Non-pigmented ciliary epithelial cell (primary cell): ENCODE data around the gene RIOK3.
"Not testable (repeated sequence)": the region's sequence is repeated elsewhere in the genome, so short reads cannot be mapped to it uniquely, and the experiment has no call there.

Source experiments
- DNase-seq: peaks from one replicate; pipeline ENCODE4 v3.0.0-alpha.2; 2010; ENCODE audit warnings: low read depth

Gene RIOK3, protein sequence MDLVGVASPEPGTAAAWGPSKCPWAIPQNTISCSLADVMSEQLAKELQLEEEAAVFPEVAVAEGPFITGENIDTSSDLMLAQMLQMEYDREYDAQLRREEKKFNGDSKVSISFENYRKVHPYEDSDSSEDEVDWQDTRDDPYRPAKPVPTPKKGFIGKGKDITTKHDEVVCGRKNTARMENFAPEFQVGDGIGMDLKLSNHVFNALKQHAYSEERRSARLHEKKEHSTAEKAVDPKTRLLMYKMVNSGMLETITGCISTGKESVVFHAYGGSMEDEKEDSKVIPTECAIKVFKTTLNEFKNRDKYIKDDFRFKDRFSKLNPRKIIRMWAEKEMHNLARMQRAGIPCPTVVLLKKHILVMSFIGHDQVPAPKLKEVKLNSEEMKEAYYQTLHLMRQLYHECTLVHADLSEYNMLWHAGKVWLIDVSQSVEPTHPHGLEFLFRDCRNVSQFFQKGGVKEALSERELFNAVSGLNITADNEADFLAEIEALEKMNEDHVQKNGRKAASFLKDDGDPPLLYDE

GRCh38 chr18:23452728-23453679, at the start of gene RIOK3:
RIOK3 (plus strand) TSS chr18:23453287; CDS start chr18:23453440, 153 bp downstream.
- DNase-seq: peak; percentile 74

GRCh38 chr18:23403310-23403709, 49.8 kb upstream of the RIOK3 start:
- DNase-seq: no peak

DNA sequence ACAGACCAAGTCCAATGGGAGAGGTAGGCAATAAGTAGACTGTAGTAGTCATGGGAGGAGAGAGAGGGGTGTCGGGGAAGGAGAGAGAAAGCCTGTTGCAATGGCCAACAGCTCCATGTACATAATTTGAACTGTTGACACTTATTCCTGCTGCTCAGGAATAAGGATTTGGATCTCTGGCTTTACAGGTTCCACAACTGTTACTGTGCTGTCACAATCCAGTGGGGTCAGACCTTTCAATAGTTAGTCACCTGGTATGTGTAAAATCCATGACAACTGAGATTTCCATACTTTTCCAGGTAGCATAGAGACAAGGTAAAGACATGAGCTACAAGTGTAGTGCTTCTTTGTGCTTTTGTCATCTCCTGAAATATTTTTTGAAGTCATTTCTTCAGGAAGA, 47.5 kb upstream of the RIOK3 start:
- no peak for DNase-seq

- DNase-seq: no peak
These were observed 46.8 kb upstream of the RIOK3 start for GRCh38 chr18:23406271-23406787.

DNA sequence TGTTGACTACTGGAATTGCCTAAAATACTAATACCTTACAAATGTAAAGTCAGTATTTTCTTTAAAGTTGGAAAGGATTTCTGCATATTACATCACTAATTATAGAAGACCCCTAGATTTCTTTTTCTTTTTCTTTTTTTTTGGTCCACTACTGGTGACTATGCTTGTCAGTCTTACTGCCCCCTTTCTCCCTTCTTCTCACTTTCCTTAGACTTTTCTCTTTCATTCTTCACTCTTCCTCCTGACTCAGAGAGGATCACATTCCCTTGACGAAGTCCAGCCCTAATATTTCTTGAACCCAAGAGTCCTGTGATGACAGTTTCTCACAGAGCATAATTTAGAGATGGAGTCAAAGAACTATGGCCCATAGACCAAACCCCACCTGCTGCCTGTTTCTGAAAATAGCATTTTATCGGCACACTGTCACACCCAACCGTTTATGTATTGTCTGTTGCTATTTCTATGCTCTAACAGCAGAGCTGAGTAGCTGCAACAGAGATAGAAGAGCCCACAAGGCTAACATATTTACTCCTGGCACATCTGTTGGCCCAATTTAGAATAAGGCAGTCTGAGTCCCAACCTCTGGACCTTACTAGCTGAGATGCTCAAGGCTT, 40.6 kb upstream of the RIOK3 start:
- no peak for DNase-seq

DNA sequence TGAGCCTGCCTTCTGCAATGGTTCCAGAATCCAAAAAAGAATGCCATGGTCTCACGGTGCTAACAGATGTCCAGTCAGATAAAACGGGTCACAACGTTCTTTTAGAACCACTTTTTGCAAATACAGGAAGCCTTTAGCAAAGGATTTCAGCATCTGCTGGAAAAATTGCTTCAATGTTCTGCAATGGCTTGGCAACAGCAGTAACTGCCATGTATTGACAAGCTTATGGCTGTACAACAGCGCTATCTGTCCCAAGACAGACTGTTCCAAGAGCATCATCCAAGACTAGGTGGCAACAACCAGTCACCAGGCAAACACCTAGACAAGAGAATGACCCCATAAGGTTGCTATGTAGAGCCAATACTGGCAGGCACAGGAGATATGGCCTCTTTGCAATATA, 37.6 kb upstream of the RIOK3 start:
- DNase-seq: no peak

GRCh38 chr18:23416298-23416697, 36.8 kb upstream of the RIOK3 start:
- DNase-seq: no peak

DNA sequence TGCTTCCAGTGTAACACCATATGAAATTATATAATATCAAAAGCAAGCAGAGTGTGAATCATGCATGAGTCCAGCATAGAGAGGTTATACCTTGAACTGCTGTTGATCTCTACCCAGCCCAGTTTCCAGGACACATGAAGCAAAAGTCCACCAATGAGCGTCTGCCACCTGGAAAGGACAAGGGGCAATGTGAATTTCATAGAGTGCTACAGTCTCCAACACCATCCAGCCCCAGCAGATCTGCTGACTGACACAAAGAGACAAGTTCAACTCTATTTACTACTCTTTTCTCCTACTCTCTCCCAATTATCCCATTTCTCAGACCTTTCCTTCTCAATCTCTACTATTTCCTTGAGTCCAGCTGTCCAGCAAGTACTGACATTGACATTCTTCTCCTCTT, 31.8 kb upstream of the RIOK3 start:
- no peak for DNase-seq

DNA sequence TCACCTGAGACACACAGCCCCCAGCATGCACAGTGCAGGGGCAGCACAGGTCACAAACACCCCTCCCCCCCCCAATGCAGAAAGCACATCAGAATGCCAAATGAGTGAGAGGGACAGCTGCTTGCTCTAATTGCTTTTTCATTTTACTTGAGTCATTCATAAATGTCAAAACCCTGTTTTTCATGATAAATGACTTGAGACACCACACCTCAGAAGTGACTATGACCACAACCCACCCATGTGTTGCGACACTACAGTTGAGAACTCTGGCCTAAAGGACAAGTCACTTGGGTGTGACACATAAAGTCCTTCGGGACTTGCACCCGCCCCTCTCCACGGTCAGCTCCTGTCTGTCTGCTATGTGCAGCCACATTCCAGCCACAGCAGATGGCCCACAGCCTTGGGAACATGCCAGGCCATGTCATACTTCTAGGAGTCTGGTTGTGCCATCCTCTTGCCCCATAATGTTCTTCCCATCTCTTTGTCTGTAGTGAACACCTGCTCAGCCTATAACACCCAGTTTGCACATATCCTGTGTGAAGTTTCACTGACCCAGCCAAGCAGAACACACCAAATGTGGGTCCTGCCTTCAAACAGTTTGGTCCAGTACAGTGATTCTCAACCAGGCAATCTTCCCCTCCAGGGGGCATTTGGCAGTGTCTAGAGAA, 30.2 kb upstream of the RIOK3 start:
- no peak for DNase-seq

- DNase-seq: no peak
These were observed 28.5 kb upstream of the RIOK3 start for GRCh38 chr18:23424616-23425015.

GRCh38 chr18:23428821-23429220, 24.3 kb upstream of the RIOK3 start:
- no peak for DNase-seq

DNA sequence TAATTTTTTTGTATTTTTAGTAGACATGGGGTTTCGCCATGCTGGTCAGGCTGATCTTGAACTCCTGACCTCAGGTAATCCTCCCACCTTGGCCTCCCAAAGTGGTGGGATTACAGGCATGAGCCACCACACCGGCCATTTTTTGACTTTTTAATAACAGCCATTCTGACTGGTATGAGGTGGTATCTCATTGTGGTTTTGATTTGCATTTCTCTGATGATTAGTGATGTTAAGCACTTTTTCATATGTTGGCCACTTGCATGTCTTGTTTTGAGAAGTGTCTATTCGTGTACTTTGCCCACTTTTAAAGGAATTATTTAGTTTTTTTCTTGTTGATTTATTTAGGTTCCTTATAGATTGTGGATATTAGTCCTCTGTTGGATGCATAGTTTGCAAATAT, 23.5 kb upstream of the RIOK3 start:
- DNase-seq: not testable (repeated sequence)

DNA sequence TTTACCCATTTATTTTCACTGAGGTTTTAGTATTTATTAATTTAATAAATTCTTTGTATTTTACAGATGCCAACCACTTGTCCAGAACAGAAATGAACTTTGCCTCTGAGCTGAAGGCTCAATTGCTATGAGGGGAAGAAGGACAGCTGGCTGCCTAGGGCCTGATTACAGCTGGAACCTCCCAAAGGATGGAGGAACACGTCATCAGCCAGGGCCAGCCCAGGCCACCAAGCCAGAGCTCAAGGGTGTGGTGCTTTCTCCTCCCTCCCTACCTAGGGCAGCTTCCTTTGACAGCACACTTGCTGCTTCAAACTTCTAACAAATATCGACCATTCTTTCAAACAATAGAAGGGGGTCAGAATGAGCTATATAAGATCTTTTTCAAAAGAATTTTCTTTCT, 19.7 kb upstream of the RIOK3 start:
- DNase-seq: no peak

GRCh38 chr18:23437357-23438045, 15.6 kb upstream of the RIOK3 start:
- DNase-seq: no peak

GRCh38 chr18:23438046-23438377, 15.1 kb upstream of the RIOK3 start:
- DNase-seq: no peak

DNA sequence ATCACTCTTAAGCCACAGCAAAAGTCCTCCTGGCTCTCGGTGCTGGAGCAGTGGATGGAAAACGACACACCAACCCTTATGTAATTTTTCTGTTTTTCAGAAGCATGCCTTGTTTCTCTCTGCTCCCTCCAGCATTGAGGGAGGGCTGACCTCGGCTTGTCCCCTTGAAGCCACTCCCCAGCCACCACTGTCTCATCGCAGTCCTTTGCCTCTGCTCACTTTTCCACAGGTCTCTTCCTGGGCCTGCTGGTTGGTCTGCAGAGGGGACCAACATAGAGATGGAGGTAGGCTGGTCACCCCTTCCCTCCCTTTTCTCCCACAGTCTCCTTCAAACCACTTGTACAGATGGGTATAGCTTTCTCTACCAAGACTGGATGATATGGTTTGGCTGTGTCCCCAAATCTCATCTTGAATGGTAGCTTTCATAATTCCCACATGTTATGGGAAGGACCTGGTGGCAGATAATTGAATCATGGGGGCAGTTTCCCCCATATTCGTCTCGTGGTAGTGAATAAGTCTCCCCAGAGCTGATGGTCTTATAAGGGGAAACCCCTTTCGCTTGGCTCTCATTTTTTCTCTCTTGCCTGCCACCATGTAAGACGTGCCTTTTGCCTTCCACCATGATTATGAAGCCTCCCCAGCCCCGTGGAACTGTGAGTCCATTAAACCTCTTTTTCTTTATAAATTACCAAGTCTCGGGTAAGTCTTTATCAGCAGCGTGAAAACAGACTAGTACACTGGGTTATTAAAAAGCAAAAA, 14.3 kb upstream of the RIOK3 start:
- DNase-seq: no peak

GRCh38 chr18:23440131-23440530, 13.0 kb upstream of the RIOK3 start:
- DNase-seq: no peak

DNA sequence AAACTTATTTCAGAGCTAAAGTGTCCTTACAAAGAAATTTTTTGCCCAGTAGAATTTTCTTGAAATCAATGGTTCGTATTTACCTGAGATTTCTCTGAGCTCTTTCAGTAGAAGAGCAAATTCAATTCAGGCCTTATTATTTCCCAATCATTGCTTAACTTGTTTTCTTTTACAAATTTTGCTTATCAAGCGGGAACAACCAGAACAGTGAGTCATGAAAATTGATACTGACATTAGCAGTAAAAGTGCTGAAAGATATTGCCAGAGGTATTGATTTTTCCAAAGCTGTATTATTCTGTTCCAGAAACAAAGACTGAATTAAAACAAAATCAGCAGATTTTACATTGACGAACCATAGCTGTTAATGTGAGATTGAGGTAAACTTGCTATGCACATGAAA, 10.1 kb upstream of the RIOK3 start:
- no peak for DNase-seq

DNA sequence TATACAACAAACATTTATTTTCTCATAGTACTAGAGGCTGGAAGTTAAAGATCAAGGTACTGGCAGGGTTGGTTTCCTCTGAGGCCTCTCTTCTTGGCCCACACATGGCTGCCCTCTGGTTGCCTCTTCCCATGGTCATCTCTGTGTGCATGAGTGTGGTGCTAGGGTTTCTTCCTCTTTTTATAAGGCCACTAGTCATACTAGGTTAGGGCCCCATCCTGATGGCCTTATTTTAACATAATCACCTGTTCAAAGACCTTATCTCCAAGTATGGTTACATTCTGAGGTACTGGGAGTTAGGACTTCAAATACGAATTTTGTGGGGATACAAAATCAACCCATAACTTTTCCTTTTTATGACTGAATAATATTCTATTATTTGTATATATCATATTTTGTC, 4.8 kb upstream of the RIOK3 start:
- no peak for DNase-seq

- no peak for DNase-seq
These were observed 3.1 kb upstream of the RIOK3 start for GRCh38 chr18:23450022-23450421.
